ENCODE measurements around the gene DAB1. TPM values are rescaled to one million over a fixed set of nuclear protein-coding genes. Genes with fewer than 3 reads are reported as not detected.

DAB1 gene
- 0.09 TPM for polyA plus RNA-seq (2013)

DNA sequence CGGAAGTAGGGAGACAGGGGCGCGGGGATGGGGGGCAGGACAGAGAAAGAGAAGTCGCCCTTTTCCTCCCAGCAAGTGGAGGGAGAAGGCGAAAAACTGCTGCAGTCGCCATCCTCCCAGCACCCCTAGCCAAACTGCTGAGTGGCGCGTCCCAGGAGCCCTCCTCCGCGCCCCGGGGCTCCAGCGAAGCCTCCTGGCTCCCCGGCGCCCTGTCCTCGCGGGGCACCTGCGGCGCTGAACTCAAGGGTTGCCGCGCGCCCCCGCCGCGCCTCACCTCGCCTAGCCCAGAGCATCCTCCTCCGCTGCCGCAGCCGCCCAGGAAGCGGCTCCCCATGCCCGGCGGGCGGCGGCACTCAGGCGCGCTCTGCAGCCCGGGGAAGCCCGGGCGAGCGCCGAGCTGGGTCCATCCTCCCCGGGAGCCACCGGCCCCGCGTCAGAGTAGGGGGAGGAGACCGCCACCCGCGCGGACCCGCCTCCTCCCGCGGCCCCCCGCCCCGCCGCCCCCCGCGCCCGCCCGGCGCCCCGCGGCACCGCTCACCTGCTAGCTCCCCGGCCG is at the start of gene DAB1:
Gene DAB1 (minus strand): TSS at position 405 of the 556 bp plus-strand sequence. CDS start 133,030 bp downstream, outside the sequence.
- ChIA-PET CTCF (interaction anchor here (0.6 kb wide), 2 partner anchors 499 to 1605 kb away, joined by 4 to 5 read pairs; no protein-coding TSS in a partner anchor), POLR2A (interaction anchor here (0.8 kb wide), 1 partner anchor 8 kb away, joined by 3 read pairs; no protein-coding TSS in a partner anchor)
- Histone ChIP-seq H3K36me3 (ENCODE audit: control insufficient read depth in 4 of 4, insufficient read depth in 4 of 4, low read length in 3 of 4) (no peaks in the 10 kb centered on the region), H3K27me3 (replicated peaks in 2 of 5; ENCODE audit: control insufficient read depth in 4 of 5, insufficient read depth in 5 of 5, low read length in 4 of 5) (peaks cover 24 to 76% (median 33%) of the 10 kb centered on the region in 5 experiments), H3K4me3 (ENCODE audit: control insufficient read depth in 1 of 7, extremely low read depth in 1 of 7, insufficient read depth in 4 of 7, low read depth in 2 of 7, low read length in 6 of 7) (peak within 1 kb of the TSS in 5 of 7 experiments; percentile 32 to 68 (median 52)), H3K27ac (ENCODE audit: insufficient read depth in 1 of 2, low read depth in 1 of 2, low read length in 2 of 2, poor library complexity in 1 of 2, severe bottlenecking in 2 of 2) (no peak within 1 kb of the TSS), H3K9me3 (ENCODE audit: control extremely low read depth in 1 of 5, control insufficient read depth in 4 of 5, insufficient read depth in 2 of 5, low read depth in 1 of 5, low read length in 4 of 5) (no peaks in the 10 kb centered on the region), H3K4me1 (ENCODE audit: control extremely low read depth in 1 of 4, control insufficient read depth in 4 of 4, insufficient read depth in 4 of 4, low read length in 3 of 4) (peaks cover 0 to 28% (median 11%) of the 10 kb centered on the region in 4 experiments)
- DNase-seq: peak in 2 of 3 donors; percentile 9 to 22
- WGBS (ENCODE audit: insufficient coverage): 0% methylated on average over 37 of the region's 64 CpGs

GRCh38 chr1:57473448-57473847 is 49.6 kb upstream of the DAB1 start:
- no peaks in the 10 kb centered on the region for H3K36me3 ChIP-seq (ENCODE audit: control insufficient read depth in 4 of 4, insufficient read depth in 4 of 4, low read length in 3 of 4)
- ChIA-PET POLR2A (no interaction called here), CTCF (no interaction called here)
- H3K4me1 ChIP-seq (ENCODE audit: control extremely low read depth in 1 of 4, control insufficient read depth in 4 of 4, insufficient read depth in 4 of 4, low read length in 3 of 4): no peaks in the 10 kb centered on the region
- peaks cover 0 to 4% (median 0%) of the 10 kb centered on the region in 5 experiments for H3K27me3 ChIP-seq (replicated peaks in 2 of 5; ENCODE audit: control insufficient read depth in 4 of 5, insufficient read depth in 5 of 5, low read length in 4 of 5)
- 97% methylated on average over 5 of the region's 5 CpGs for WGBS (ENCODE audit: insufficient coverage)
- H3K4me3 ChIP-seq (ENCODE audit: control insufficient read depth in 1 of 7, extremely low read depth in 1 of 7, insufficient read depth in 4 of 7, low read depth in 2 of 7, low read length in 6 of 7): no peak overlapping the region
- H3K9me3 ChIP-seq (ENCODE audit: control extremely low read depth in 1 of 5, control insufficient read depth in 4 of 5, insufficient read depth in 2 of 5, low read depth in 1 of 5, low read length in 4 of 5): no peaks in the 10 kb centered on the region
- H3K27ac ChIP-seq (ENCODE audit: insufficient read depth in 1 of 2, low read depth in 1 of 2, low read length in 2 of 2, poor library complexity in 1 of 2, severe bottlenecking in 2 of 2): no peak overlapping the region
- no peak for DNase-seq

- H3K27me3 ChIP-seq (replicated peaks in 2 of 5; ENCODE audit: control insufficient read depth in 4 of 5, insufficient read depth in 5 of 5, low read length in 4 of 5): peaks cover 0 to 4% (median 0%) of the 10 kb centered on the region in 5 experiments
- POLR2A ChIA-PET: no interaction called here
- no peak overlapping the region for H3K4me3 ChIP-seq (ENCODE audit: control insufficient read depth in 1 of 7, extremely low read depth in 1 of 7, insufficient read depth in 4 of 7, low read depth in 2 of 7, low read length in 6 of 7)
- H3K9me3 ChIP-seq (ENCODE audit: control extremely low read depth in 1 of 5, control insufficient read depth in 4 of 5, insufficient read depth in 2 of 5, low read depth in 1 of 5, low read length in 4 of 5): no peaks in the 10 kb centered on the region
- no peaks in the 10 kb centered on the region for H3K36me3 ChIP-seq (ENCODE audit: control insufficient read depth in 4 of 4, insufficient read depth in 4 of 4, low read length in 3 of 4)
- DNase-seq: no peak
- CTCF ChIA-PET: no interaction called here
- 97% methylated on average over 2 of the region's 2 CpGs for WGBS (ENCODE audit: insufficient coverage)
- H3K4me1 ChIP-seq (ENCODE audit: control extremely low read depth in 1 of 4, control insufficient read depth in 4 of 4, insufficient read depth in 4 of 4, low read length in 3 of 4): no peaks in the 10 kb centered on the region
- H3K27ac ChIP-seq (ENCODE audit: insufficient read depth in 1 of 2, low read depth in 1 of 2, low read length in 2 of 2, poor library complexity in 1 of 2, severe bottlenecking in 2 of 2): no peak overlapping the region
Measured at GRCh38 chr1:57471995-57472394, 48.1 kb upstream of the DAB1 start.

GRCh38 chr1:57470036-57470435 is 46.2 kb upstream of the DAB1 start:
- 100% methylated on average over 1 of the region's 1 CpG for WGBS (ENCODE audit: insufficient coverage)
- no peaks in the 10 kb centered on the region for H3K4me1 ChIP-seq (ENCODE audit: control extremely low read depth in 1 of 4, control insufficient read depth in 4 of 4, insufficient read depth in 4 of 4, low read length in 3 of 4)
- no peaks in the 10 kb centered on the region for H3K36me3 ChIP-seq (ENCODE audit: control insufficient read depth in 4 of 4, insufficient read depth in 4 of 4, low read length in 3 of 4)
- no peak for DNase-seq
- H3K4me3 ChIP-seq (ENCODE audit: control insufficient read depth in 1 of 7, extremely low read depth in 1 of 7, insufficient read depth in 4 of 7, low read depth in 2 of 7, low read length in 6 of 7): no peak overlapping the region
- H3K27ac ChIP-seq (ENCODE audit: insufficient read depth in 1 of 2, low read depth in 1 of 2, low read length in 2 of 2, poor library complexity in 1 of 2, severe bottlenecking in 2 of 2): no peak overlapping the region
- peaks cover 0 to 4% (median 0%) of the 10 kb centered on the region in 5 experiments for H3K27me3 ChIP-seq (replicated peaks in 2 of 5; ENCODE audit: control insufficient read depth in 4 of 5, insufficient read depth in 5 of 5, low read length in 4 of 5)
- POLR2A ChIA-PET: no interaction called here
- no peaks in the 10 kb centered on the region for H3K9me3 ChIP-seq (ENCODE audit: control extremely low read depth in 1 of 5, control insufficient read depth in 4 of 5, insufficient read depth in 2 of 5, low read depth in 1 of 5, low read length in 4 of 5)
- CTCF ChIA-PET: no interaction called here

DNA sequence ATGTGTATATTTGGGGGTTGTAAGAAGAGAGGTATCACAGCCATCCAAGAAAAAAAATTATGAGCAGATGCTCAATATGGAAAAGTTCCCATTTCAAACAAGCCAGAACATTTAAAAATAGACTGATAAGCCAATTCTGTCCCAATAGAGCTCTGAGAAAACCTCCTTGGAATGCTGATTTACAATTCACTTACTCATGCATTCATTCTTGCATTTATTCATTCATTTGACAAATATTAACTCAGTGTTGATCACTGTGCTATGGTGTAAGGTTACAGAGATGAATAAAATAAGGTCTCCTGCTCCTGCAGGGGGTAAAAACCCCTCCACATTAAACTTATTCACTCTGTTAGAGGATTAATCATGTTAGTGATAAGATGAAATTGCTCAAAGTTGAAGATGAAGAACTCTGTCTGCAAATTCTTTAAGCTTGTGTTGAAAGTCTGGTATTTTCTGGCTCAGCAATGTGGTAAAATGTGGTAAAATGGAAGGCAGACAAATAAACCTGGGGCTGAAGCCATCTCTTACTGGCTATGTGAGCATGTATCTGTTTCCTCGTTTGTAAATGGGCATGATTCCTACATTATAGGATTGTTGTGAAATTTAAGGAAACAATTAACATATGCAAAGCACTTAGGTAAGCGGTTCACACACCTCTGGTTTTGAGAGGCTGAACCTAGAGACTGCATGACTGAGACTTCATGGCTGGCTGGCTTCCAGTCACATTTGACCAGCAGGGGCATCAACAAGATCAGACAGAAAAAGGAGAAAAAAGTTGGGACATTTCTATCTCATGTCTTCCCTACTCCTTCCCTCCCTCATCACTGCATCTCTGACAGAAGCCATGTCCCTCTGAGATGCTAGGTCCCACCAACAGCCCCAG is 45.0 kb upstream of the DAB1 start:
- H3K27ac ChIP-seq (ENCODE audit: insufficient read depth in 1 of 2, low read depth in 1 of 2, low read length in 2 of 2, poor library complexity in 1 of 2, severe bottlenecking in 2 of 2): no peak overlapping the region
- peaks cover 0 to 4% (median 0%) of the 10 kb centered on the region in 5 experiments for H3K27me3 ChIP-seq (replicated peaks in 2 of 5; ENCODE audit: control insufficient read depth in 4 of 5, insufficient read depth in 5 of 5, low read length in 4 of 5)
- no peaks in the 10 kb centered on the region for H3K4me1 ChIP-seq (ENCODE audit: control extremely low read depth in 1 of 4, control insufficient read depth in 4 of 4, insufficient read depth in 4 of 4, low read length in 3 of 4)
- POLR2A ChIA-PET: no interaction called here
- 71% methylated on average over 2 of the region's 2 CpGs for WGBS (ENCODE audit: insufficient coverage)
- CTCF ChIA-PET: no interaction called here
- H3K36me3 ChIP-seq (ENCODE audit: control insufficient read depth in 4 of 4, insufficient read depth in 4 of 4, low read length in 3 of 4): no peaks in the 10 kb centered on the region
- H3K9me3 ChIP-seq (ENCODE audit: control extremely low read depth in 1 of 5, control insufficient read depth in 4 of 5, insufficient read depth in 2 of 5, low read depth in 1 of 5, low read length in 4 of 5): no peaks in the 10 kb centered on the region
- H3K4me3 ChIP-seq (ENCODE audit: control insufficient read depth in 1 of 7, extremely low read depth in 1 of 7, insufficient read depth in 4 of 7, low read depth in 2 of 7, low read length in 6 of 7): no peak overlapping the region
- DNase-seq: no peak

DNA sequence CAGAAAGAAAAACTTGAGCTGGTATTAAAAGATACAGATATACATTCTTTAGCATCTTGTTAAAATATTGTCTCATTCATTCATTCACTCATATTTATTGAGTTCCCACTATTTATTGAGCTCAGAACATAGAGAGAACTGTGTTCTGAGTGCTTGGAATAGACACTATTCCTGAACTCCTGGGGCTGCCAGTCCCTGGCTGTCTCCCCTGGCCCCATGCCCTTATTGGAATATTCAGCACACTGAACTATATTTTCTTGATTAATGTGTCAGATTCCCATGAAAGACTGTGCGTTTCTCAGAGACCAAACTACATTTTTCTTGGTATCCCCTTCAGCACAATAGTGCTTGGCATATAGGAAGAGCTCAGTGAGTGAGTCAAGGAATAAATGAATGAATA is 44.0 kb upstream of the DAB1 start:
- POLR2A ChIA-PET: interaction anchor here (0.5 kb wide), 1 partner anchor 11 kb away, joined by 5 read pairs; no protein-coding TSS in a partner anchor
- Histone ChIP-seq H3K27me3 (replicated peaks in 2 of 5; ENCODE audit: control insufficient read depth in 4 of 5, insufficient read depth in 5 of 5, low read length in 4 of 5) (peaks cover 0 to 4% (median 0%) of the 10 kb centered on the region in 5 experiments), H3K4me1 (ENCODE audit: control extremely low read depth in 1 of 4, control insufficient read depth in 4 of 4, insufficient read depth in 4 of 4, low read length in 3 of 4) (no peaks in the 10 kb centered on the region), H3K27ac (ENCODE audit: insufficient read depth in 1 of 2, low read depth in 1 of 2, low read length in 2 of 2, poor library complexity in 1 of 2, severe bottlenecking in 2 of 2) (no peak overlapping the region), H3K4me3 (ENCODE audit: control insufficient read depth in 1 of 7, extremely low read depth in 1 of 7, insufficient read depth in 4 of 7, low read depth in 2 of 7, low read length in 6 of 7) (no peak overlapping the region), H3K36me3 (ENCODE audit: control insufficient read depth in 4 of 4, insufficient read depth in 4 of 4, low read length in 3 of 4) (no peaks in the 10 kb centered on the region), H3K9me3 (ENCODE audit: control extremely low read depth in 1 of 5, control insufficient read depth in 4 of 5, insufficient read depth in 2 of 5, low read depth in 1 of 5, low read length in 4 of 5) (no peaks in the 10 kb centered on the region)
- CTCF ChIA-PET: no interaction called here
- no peak for DNase-seq
- no CpG with 5 or more reads among the region's 1 CpG for WGBS (ENCODE audit: insufficient coverage)

DNA sequence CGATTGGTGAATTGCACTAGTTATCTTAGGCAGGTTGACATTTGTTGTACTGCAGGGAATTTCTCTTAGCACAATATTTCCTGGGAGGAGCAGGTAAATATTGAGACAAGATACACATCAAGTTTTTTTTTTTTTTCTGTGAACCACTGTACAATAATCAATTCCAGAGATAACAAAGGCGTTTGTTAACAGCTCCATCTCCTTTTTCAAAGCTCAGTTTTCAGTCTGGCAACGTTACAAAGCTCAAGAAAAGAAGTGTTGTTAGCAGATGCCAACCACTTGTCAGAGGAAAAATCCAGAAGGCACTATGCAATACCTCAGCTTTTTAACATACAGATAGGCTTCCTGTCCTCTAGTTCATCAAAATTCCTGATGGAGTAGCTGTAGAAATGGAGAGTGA is 40.9 kb upstream of the DAB1 start:
- WGBS (ENCODE audit: insufficient coverage): 59% methylated on average over 2 of the region's 3 CpGs

More for the DNA sequence above, 40.9 kb upstream of the DAB1 start:
- Histone ChIP-seq H3K27me3 (replicated peaks in 2 of 5; ENCODE audit: control insufficient read depth in 4 of 5, insufficient read depth in 5 of 5, low read length in 4 of 5) (peaks cover 0 to 4% (median 0%) of the 10 kb centered on the region in 5 experiments), H3K9me3 (ENCODE audit: control extremely low read depth in 1 of 5, control insufficient read depth in 4 of 5, insufficient read depth in 2 of 5, low read depth in 1 of 5, low read length in 4 of 5) (no peaks in the 10 kb centered on the region), H3K27ac (ENCODE audit: insufficient read depth in 1 of 2, low read depth in 1 of 2, low read length in 2 of 2, poor library complexity in 1 of 2, severe bottlenecking in 2 of 2) (no peak overlapping the region), H3K4me3 (ENCODE audit: control insufficient read depth in 1 of 7, extremely low read depth in 1 of 7, insufficient read depth in 4 of 7, low read depth in 2 of 7, low read length in 6 of 7) (no peak overlapping the region), H3K4me1 (ENCODE audit: control extremely low read depth in 1 of 4, control insufficient read depth in 4 of 4, insufficient read depth in 4 of 4, low read length in 3 of 4) (no peaks in the 10 kb centered on the region), H3K36me3 (ENCODE audit: control insufficient read depth in 4 of 4, insufficient read depth in 4 of 4, low read length in 3 of 4) (no peaks in the 10 kb centered on the region)
- DNase-seq: no peak
- ChIA-PET POLR2A (no interaction called here), CTCF (no interaction called here)
